Hypothalamus (tissue), 51 donors: ENCODE data around the gene PCDHB16.
"Not testable (repeated sequence)": the region's sequence is repeated elsewhere in the genome, so short reads cannot be mapped to it uniquely, and the experiment has no call there.

Experiments
- DNase-seq, 51 donors: peaks; one replicate each; lab custom pipeline; 2025; lab: John Stamatoyannopoulos, UW

The PCDHB16 gene

GRCh38 chr5:141224844-141225243 lies 42.7 kb downstream of the PCDHB16 start:
- not testable (repeated sequence) for DNase-seq

- DNase-seq = not testable (repeated sequence)
Measured at GRCh38 chr5:141225421-141225820, 43.2 kb downstream of the PCDHB16 start.

- no peak for DNase-seq
Measured at GRCh38 chr5:141234109-141234667, 52.0 kb downstream of the PCDHB16 start.
